Ureter (tissue), 1 donor: ENCODE measurements around the gene BBOX1. TPM values are rescaled to one million over a fixed set of nuclear protein-coding genes. Genes with fewer than 3 reads are reported as not detected.
A peak's percentile ranks its signal among the peaks of the same experiment; 100 is the strongest.
"Not testable (repeated sequence)": the region's sequence is repeated elsewhere in the genome, so short reads cannot be mapped to it uniquely, and the experiment has no call there.

Source experiments
- DNase-seq: peaks from one replicate; pipeline ENCODE4 v3.0.0-alpha.2; 2020; ENCODE audit warnings: low spot score
- total RNA-seq: library from RNA; stranded (reverse); gene quantifications from one replicate; pipeline ENCODE4 v1.2.4, GENCODE V29; 2023
- donor health status: DM: yes; HTN: yes; CAD: no.

Gene BBOX1
- total RNA-seq: 0.73 TPM

- peak; percentile 57 for DNase-seq
Observed at GRCh38 chr11:27040302-27041115, at the start of gene BBOX1. Gene BBOX1 (plus strand): TSS chr11:27040815. CDS start chr11:27055431, 14,616 bp downstream.

GRCh38 chr11:26992031-26992541 lies 48.5 kb upstream of the BBOX1 start:
- DNase-seq: no peak

- DNase-seq: no peak
Observed at GRCh38 chr11:26993965-26994457, 46.6 kb upstream of the BBOX1 start, which contains the start of gene FIBIN. Gene FIBIN (plus strand): TSS chr11:26994112. CDS start chr11:26994527, 415 bp downstream.

- DNase-seq: no peak
Observed at GRCh38 chr11:26994631-26995095, 46.0 kb upstream of the BBOX1 start.

- DNase-seq: no peak
Observed at GRCh38 chr11:26995701-26996460, 44.7 kb upstream of the BBOX1 start.

- no peak for DNase-seq
Observed at GRCh38 chr11:26997378-26997777, 43.2 kb upstream of the BBOX1 start.

- DNase-seq: not testable (repeated sequence)
Observed at GRCh38 chr11:27001136-27001730, 39.4 kb upstream of the BBOX1 start.

GRCh38 chr11:27002431-27002830 lies 38.2 kb upstream of the BBOX1 start:
- DNase-seq: no peak

GRCh38 chr11:27002838-27003237 lies 37.8 kb upstream of the BBOX1 start:
- DNase-seq: no peak

GRCh38 chr11:27004103-27004502 lies 36.5 kb upstream of the BBOX1 start:
- DNase-seq: no peak

GRCh38 chr11:27008811-27009535 lies 31.6 kb upstream of the BBOX1 start:
- DNase-seq: no peak

GRCh38 chr11:27011560-27012233 lies 28.9 kb upstream of the BBOX1 start:
- DNase-seq: no peak

GRCh38 chr11:27012234-27012921 lies 28.2 kb upstream of the BBOX1 start:
- DNase-seq: no peak

- no peak for DNase-seq
Observed at GRCh38 chr11:27013781-27014361, 26.7 kb upstream of the BBOX1 start.

GRCh38 chr11:27018902-27019529 lies 21.6 kb upstream of the BBOX1 start:
- DNase-seq: no peak

GRCh38 chr11:27020751-27021150 lies 19.9 kb upstream of the BBOX1 start:
- no peak for DNase-seq

- DNase-seq: no peak
Observed at GRCh38 chr11:27022659-27023251, 17.9 kb upstream of the BBOX1 start.

GRCh38 chr11:27024865-27025264 lies 15.8 kb upstream of the BBOX1 start:
- DNase-seq: no peak
